Testis (tissue), 3 donors: ENCODE data around the gene NEXN. TPM values are rescaled to one million over a fixed set of nuclear protein-coding genes. Genes with fewer than 3 reads are reported as not detected.

Experiments used
- DNase-seq: peaks from one replicate; pipeline ENCODE4 v3.0.0-alpha.2; 2019
- H3K27ac ChIP-seq, 2 donors: fragments of 200-600 bp; sonication (generic); one replicate each; pipeline ENCODE4 v1.5.1; 2019
- H3K27me3 ChIP-seq: fragments of 200-600 bp; sonication (generic); one replicate; pipeline ENCODE4 v1.5.1; 2019
- H3K36me3 ChIP-seq: fragments of 200-600 bp; sonication (generic); one replicate; pipeline ENCODE4 v1.5.1; 2017; ENCODE audit warnings: low read depth; ENCODE audit errors: missing control alignments
- H3K4me1 ChIP-seq: fragments of 200-600 bp; sonication (generic); one replicate; pipeline ENCODE4 v1.5.1; 2019
- H3K4me3 ChIP-seq, 2 donors: fragments of 200-600 bp; sonication (generic); one replicate each; pipeline ENCODE4 v1.5.1; 2017 to 2019
- H3K9me3 ChIP-seq: fragments of 200-600 bp; sonication (generic); one replicate; pipeline ENCODE4 v1.5.1; 2017
- CTCF ChIP-seq, 3 experiments: fragments of 450-650 bp in 2 of 3; fragments of 200-600 bp in 1 of 3; sonication (generic) in 1 of 3; IDR thresholded peaks; one replicate each; pipeline ENCODE4 v1.5.1; 2016 to 2019; ENCODE audit warnings: antibody characterized with exemption in 3 of 3, mild to moderate bottlenecking in 2 of 3, moderate library complexity in 1 of 3
- POLR2A ChIP-seq: fragments of 450-650 bp; IDR thresholded peaks from one replicate; pipeline ENCODE4 v1.6.1; 2017; ENCODE audit warnings: antibody characterized with exemption, mild to moderate bottlenecking, moderate library complexity
- WGBS, 2 donors: methylation state at CpG; one replicate each; pipeline ENCODE4 v1.1.5; 2018; 5-methylcytosine and 5-hydroxymethylcytosine counted together
- intact Hi-C: fragments of 100-400 bp; cut with DNase I; formaldehyde crosslinking; loops from one replicate; pipeline ENCODE4 v1.15.1; 2023; ENCODE audit warnings: low total_unique reads
- polyA plus RNA-seq: library from polyadenylated mRNA; stranded (reverse); fragments of 350-450 nt; fragmentation: Illumina TruSeq; extraction: RNeasy Lipid Tissue Mini Kit (QIAGEN cat#74804); gene quantifications from one replicate; pipeline ENCODE4 v1.2.3, GENCODE V29; 2014; ENCODE audit warnings: low read depth, low replicate concordance; ENCODE audit not compliant: insufficient read depth
- total RNA-seq, 2 donors: library from RNA; depleted of rRNA; stranded (reverse); fragments of >200 nt; gene quantifications; one replicate each; pipeline ENCODE4 v1.2.3, GENCODE V29; 2016

The NEXN gene
- total and polyA plus RNA-seq, 3 donors from 2014 or later: 2.5 to 10.6 (median 4.6) TPM

GRCh38 chr1:77986810-77987209 lies 98.4 kb downstream of the NEXN start:
- DNase-seq: no peak
- Histone ChIP-seq H3K27ac (no peak overlapping the region), H3K9me3 (no peaks in the 10 kb centered on the region), H3K4me1 (no peaks in the 10 kb centered on the region), H3K27me3 (no peaks in the 10 kb centered on the region), H3K36me3 (no peaks in the 10 kb centered on the region), H3K4me3 (no peak overlapping the region)
- TF ChIP-seq POLR2A (no peak), CTCF (IDR thresholded peaks at IDR 0.05) (no peak)
- intact Hi-C loops: no loop called here

GRCh38 chr1:77987919-77988318 lies 99.5 kb downstream of the NEXN start:
- no peaks in the 10 kb centered on the region for H3K4me1 ChIP-seq
- no peaks in the 10 kb centered on the region for H3K36me3 ChIP-seq
- TF ChIP-seq POLR2A: no peak
- no peak for TF ChIP-seq CTCF (IDR thresholded peaks at IDR 0.05)
- H3K9me3 ChIP-seq: no peaks in the 10 kb centered on the region
- H3K27me3 ChIP-seq: no peaks in the 10 kb centered on the region
- WGBS, 2 donors: 78 to 85% methylated on average over 2 of the region's 2 CpGs
- intact Hi-C loops: no loop called here
- H3K4me3 ChIP-seq: no peak overlapping the region
- H3K27ac ChIP-seq: no peak overlapping the region
- no peak for DNase-seq

- Histone ChIP-seq H3K27me3 (no peaks in the 10 kb centered on the region), H3K27ac (no peak overlapping the region), H3K9me3 (no peaks in the 10 kb centered on the region), H3K4me3 (no peak overlapping the region), H3K36me3 (no peaks in the 10 kb centered on the region), H3K4me1 (no peaks in the 10 kb centered on the region)
- TF ChIP-seq CTCF (IDR thresholded peaks at IDR 0.05): no peak
- no peak for TF ChIP-seq POLR2A
- no peak for DNase-seq
- 85 to 86% methylated on average over 2 of the region's 2 CpGs for WGBS, 2 donors
- intact Hi-C loops: no loop called here
These were observed 101.3 kb downstream of the NEXN start for GRCh38 chr1:77989744-77990143.

GRCh38 chr1:77990629-77991204 lies 102.3 kb downstream of the NEXN start:
- Histone ChIP-seq H3K4me3 (no peak overlapping the region), H3K27ac (no peak overlapping the region), H3K36me3 (no peaks in the 10 kb centered on the region), H3K9me3 (no peaks in the 10 kb centered on the region), H3K4me1 (no peaks in the 10 kb centered on the region), H3K27me3 (no peaks in the 10 kb centered on the region)
- no peak for DNase-seq
- TF ChIP-seq CTCF (IDR thresholded peaks at IDR 0.05): no peak
- TF ChIP-seq POLR2A: no peak
- intact Hi-C loops: no loop called here
- 88 to 93% methylated on average over 3 of the region's 3 CpGs for WGBS, 2 donors

GRCh38 chr1:77991638-77992037 lies 103.2 kb downstream of the NEXN start:
- Histone ChIP-seq H3K36me3 (no peaks in the 10 kb centered on the region), H3K4me3 (no peak overlapping the region), H3K4me1 (no peaks in the 10 kb centered on the region), H3K27ac (no peak overlapping the region), H3K9me3 (no peaks in the 10 kb centered on the region), H3K27me3 (no peaks in the 10 kb centered on the region)
- TF ChIP-seq CTCF (IDR thresholded peaks at IDR 0.05) (no peak), POLR2A (no peak)
- no peak for DNase-seq
- intact Hi-C loops: no loop called here
